MCF 10A (cell line): ENCODE measurements around the gene TIFAB. TPM values are rescaled to one million over a fixed set of nuclear protein-coding genes. Genes with fewer than 3 reads are reported as not detected.
A peak's percentile ranks its signal among the peaks of the same experiment; 100 is the strongest.

ENCODE experiments used
- BruUV-seq: library from RNA; stranded (reverse); fragments of 400-500 nt; replicated peaks from 2 replicates; lab custom pipeline; 2021; lab: Mats Ljungman, UMichigan
- CTCF ChIA-PET: fragments of 300-600 bp; sonication (Branson Sonifier 250); formaldehyde crosslinking; extraction: SDS; loops from one replicate; lab custom pipeline; 2021; ENCODE audit warnings: antibody characterized with exemption, inconsistent platforms; lab: Yijun Ruan, JAX
- POLR2A ChIA-PET: fragments of 300-600, 350-650 bp; sonication (Branson Sonifier 250); formaldehyde crosslinking; extraction: SDS; loops from one replicate; lab custom pipeline; 2020; ENCODE audit warnings: antibody characterized with exemption, inconsistent platforms; lab: Yijun Ruan, JAX
- DNase-seq: peaks from one replicate; pipeline ENCODE4 v3.0.0-alpha.2; 2018; ENCODE audit not compliant: unreplicated experiment
- H3K27ac Mint-ChIP-seq: one replicate; pipeline ENCODE4 v1.8.0; 2022; ENCODE audit warnings: mild to moderate bottlenecking, low read depth, mixed read lengths; ENCODE audit not compliant: unreplicated experiment
- H3K27me3 Mint-ChIP-seq: one replicate; pipeline ENCODE4 v1.8.0; 2022; ENCODE audit warnings: mixed read lengths; ENCODE audit not compliant: insufficient read depth, unreplicated experiment
- H3K36me3 Mint-ChIP-seq: one replicate; pipeline ENCODE4 v1.8.0; 2022; ENCODE audit warnings: mild to moderate bottlenecking, moderate library complexity, mixed read lengths; ENCODE audit not compliant: insufficient read depth, unreplicated experiment
- H3K4me1 Mint-ChIP-seq: one replicate; pipeline ENCODE4 v1.8.0; 2022; ENCODE audit warnings: mixed read lengths; ENCODE audit not compliant: insufficient read depth, unreplicated experiment
- H3K4me3 Mint-ChIP-seq: one replicate; pipeline ENCODE4 v1.8.0; 2022; ENCODE audit warnings: mild to moderate bottlenecking, moderate library complexity, mixed read lengths; ENCODE audit not compliant: unreplicated experiment
- H3K9me3 Mint-ChIP-seq: one replicate; pipeline ENCODE4 v1.8.0; 2022; ENCODE audit warnings: mixed read lengths; ENCODE audit not compliant: unreplicated experiment
- intact Hi-C: fragments of 100-400 bp; cut with micrococcal nuclease; formaldehyde crosslinking; loops from 2 replicates; pipeline ENCODE4 v1.14.1; 2022
- total RNA-seq: library from RNA; stranded (reverse); gene quantifications from 2 replicates; pipeline ENCODE4 v1.2.3, GENCODE V29; 2022
- TF ChIP-seq, protein P1 (sequence below): fragments of 200-600 bp; IDR thresholded peaks from one replicate; pipeline ENCODE4 v1.8.0; 2022; ENCODE audit warnings: antibody characterized with exemption, mild to moderate bottlenecking; ENCODE audit not compliant: unreplicated experiment

Gene TIFAB
- total RNA-seq, 1 experiment from 2014 or later = not detected

DNA sequence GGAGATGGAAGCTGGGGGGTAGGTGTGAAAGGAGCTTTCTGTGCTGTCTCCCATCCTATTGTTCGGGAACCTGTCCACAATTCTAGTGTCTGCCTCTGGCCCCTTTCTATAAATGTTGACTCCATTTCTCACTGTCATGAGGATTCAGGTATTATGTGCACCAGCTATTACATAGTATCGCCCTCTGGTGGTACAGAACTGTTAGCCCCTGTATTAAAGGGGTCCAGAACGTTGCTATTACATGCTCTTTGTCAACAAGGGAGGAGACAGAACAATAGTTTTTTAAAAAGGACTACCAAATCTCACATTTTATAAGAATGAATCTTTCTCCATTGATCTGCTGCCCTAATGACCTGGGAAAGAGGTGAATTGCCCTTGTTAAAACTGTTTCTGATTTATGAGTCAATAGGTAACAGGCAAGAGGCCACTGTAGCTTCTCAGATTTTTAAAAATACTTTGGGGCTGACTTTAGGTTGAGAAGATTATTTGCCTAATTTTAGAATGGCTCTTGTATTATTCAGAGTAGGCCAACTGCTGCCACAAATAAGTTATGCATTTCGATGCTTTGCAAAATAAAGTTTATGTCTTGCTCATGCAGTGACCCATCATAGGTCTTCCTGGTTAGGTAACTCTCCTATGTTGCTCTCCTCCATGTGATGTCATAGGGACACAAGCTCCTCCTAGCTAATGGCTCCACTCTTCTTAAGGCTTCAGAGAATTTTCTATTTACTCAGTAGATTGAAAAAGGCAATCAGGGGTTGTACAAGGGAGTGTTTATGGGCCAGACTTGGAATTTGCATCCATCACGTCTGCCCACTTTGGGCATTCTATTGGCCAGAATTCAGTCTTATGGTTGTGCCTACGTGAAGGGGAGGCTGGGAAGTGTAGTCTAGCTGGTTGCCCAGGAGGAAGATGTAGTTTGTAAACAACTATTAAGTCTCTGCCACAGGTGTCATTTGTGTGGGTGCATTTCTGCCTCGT lies 25.8 kb downstream of the TIFAB start:
- H3K27ac Mint-ChIP-seq = no peak overlapping the region
- peaks cover 9% of the 10 kb centered on the region for H3K27me3 Mint-ChIP-seq
- ChIA-PET CTCF (interaction anchor here (0.6 to 4.0 kb wide), 59 partner anchors 8 to 730 kb away, joined by 3 to 60 read pairs (median 4); partner anchors contain the start of gene IL9), POLR2A (interaction anchor here (0.8 to 2.7 kb wide), 5 partner anchors 8 to 47 kb away, joined by 4 to 10 read pairs (median 5); partner anchors contain the start of gene MACROH2A1)
- intact Hi-C loops = loop anchor here (5.0 to 10.0 kb wide), 3 partner anchors 39 to 219 kb away; no protein-coding TSS in a partner anchor
- TF ChIP-seq, protein P1, sequence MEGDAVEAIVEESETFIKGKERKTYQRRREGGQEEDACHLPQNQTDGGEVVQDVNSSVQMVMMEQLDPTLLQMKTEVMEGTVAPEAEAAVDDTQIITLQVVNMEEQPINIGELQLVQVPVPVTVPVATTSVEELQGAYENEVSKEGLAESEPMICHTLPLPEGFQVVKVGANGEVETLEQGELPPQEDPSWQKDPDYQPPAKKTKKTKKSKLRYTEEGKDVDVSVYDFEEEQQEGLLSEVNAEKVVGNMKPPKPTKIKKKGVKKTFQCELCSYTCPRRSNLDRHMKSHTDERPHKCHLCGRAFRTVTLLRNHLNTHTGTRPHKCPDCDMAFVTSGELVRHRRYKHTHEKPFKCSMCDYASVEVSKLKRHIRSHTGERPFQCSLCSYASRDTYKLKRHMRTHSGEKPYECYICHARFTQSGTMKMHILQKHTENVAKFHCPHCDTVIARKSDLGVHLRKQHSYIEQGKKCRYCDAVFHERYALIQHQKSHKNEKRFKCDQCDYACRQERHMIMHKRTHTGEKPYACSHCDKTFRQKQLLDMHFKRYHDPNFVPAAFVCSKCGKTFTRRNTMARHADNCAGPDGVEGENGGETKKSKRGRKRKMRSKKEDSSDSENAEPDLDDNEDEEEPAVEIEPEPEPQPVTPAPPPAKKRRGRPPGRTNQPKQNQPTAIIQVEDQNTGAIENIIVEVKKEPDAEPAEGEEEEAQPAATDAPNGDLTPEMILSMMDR = peak; percentile 81
- BruUV-seq = no TSS peak
- H3K4me3 Mint-ChIP-seq = no peak overlapping the region
- H3K36me3 Mint-ChIP-seq = no peaks in the 10 kb centered on the region
- no peaks in the 10 kb centered on the region for H3K4me1 Mint-ChIP-seq
- peak; percentile 82 for DNase-seq
- H3K9me3 Mint-ChIP-seq = peaks cover 7% of the 10 kb centered on the region

DNA sequence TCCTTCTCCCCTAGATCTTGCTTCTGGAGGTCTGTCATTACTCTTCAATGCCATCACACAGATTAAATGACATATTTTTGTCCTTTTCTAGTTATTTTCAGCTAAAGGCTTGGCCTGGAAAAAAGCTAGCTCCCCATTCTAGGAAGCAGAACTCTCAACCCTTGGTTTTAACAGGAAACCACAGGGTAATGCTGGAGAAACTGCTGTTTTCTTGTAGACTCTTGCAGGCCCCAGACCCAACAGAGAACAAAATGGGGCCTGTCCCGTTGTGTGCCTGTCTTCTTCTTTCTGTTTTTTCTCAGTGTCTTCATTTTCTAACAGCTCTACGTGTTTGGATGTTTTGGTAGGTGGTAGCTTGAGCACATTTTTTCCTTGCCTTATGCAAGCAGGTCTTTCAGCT lies 26.5 kb downstream of the TIFAB start:
- Mint-ChIP-seq H3K27me3 (peaks cover 17% of the 10 kb centered on the region), H3K36me3 (no peaks in the 10 kb centered on the region), H3K4me3 (no peak overlapping the region), H3K9me3 (peaks cover 7% of the 10 kb centered on the region), H3K27ac (no peak overlapping the region), H3K4me1 (no peaks in the 10 kb centered on the region)
- DNase-seq = no peak
- ChIA-PET CTCF (interaction anchor here (0.6 to 4.0 kb wide), 52 partner anchors 8 to 731 kb away, joined by 3 to 60 read pairs (median 4); partner anchors contain the start of gene IL9), POLR2A (interaction anchor here (0.8 to 2.7 kb wide), 5 partner anchors 8 to 46 kb away, joined by 4 to 10 read pairs (median 5); partner anchors contain the start of gene MACROH2A1)
- BruUV-seq = no TSS peak
- intact Hi-C loops = loop anchor here (5.0 to 10.0 kb wide), 3 partner anchors 38 to 218 kb away; no protein-coding TSS in a partner anchor
- TF ChIP-seq, protein P1 = no peak

DNA sequence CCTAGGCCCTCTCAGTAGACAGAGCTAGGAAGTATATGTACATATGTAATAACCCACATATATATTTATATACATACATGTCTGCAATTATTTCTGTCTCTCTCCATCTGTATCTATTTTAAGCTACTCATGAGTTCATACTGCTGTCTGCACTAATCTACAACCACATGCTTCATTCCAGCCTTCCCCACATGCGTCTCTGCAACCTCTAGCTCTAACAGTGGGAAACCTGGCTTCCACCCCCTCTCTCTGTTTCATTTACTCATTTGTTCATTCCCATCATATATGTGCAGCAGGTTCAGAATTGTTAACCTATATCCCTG lies 28.3 kb downstream of the TIFAB start:
- peaks cover 6% of the 10 kb centered on the region for H3K9me3 Mint-ChIP-seq
- no peaks in the 10 kb centered on the region for H3K4me1 Mint-ChIP-seq
- no peak for DNase-seq
- no TSS peak for BruUV-seq
- intact Hi-C loops = loop anchor here (10.0 kb wide), 1 partner anchor 59 kb away; no protein-coding TSS in a partner anchor
- no peak overlapping the region for H3K27ac Mint-ChIP-seq
- H3K27me3 Mint-ChIP-seq = peaks cover 35% of the 10 kb centered on the region
- CTCF ChIA-PET = interaction anchor here (0.6 to 4.0 kb wide), 9 partner anchors 10 to 516 kb away, joined by 3 to 27 read pairs (median 5); no protein-coding TSS in a partner anchor
- TF ChIP-seq, protein P1 = no peak
- no peak overlapping the region for H3K4me3 Mint-ChIP-seq
- no peaks in the 10 kb centered on the region for H3K36me3 Mint-ChIP-seq
- POLR2A ChIA-PET = interaction anchor here (1.1 to 1.7 kb wide), 5 partner anchors 12 to 130 kb away, joined by 3 to 4 read pairs (median 3); no protein-coding TSS in a partner anchor
